ENCODE data around the gene SCD5.

GRCh38 chr4:82680834-82681233 is 117.8 kb downstream of the SCD5 start:
- TF ChIP-seq, protein P1, sequence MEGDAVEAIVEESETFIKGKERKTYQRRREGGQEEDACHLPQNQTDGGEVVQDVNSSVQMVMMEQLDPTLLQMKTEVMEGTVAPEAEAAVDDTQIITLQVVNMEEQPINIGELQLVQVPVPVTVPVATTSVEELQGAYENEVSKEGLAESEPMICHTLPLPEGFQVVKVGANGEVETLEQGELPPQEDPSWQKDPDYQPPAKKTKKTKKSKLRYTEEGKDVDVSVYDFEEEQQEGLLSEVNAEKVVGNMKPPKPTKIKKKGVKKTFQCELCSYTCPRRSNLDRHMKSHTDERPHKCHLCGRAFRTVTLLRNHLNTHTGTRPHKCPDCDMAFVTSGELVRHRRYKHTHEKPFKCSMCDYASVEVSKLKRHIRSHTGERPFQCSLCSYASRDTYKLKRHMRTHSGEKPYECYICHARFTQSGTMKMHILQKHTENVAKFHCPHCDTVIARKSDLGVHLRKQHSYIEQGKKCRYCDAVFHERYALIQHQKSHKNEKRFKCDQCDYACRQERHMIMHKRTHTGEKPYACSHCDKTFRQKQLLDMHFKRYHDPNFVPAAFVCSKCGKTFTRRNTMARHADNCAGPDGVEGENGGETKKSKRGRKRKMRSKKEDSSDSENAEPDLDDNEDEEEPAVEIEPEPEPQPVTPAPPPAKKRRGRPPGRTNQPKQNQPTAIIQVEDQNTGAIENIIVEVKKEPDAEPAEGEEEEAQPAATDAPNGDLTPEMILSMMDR (IDR thresholded peaks at IDR 0.05), result no peak
- TF ChIP-seq EP300 (IDR thresholded peaks at IDR 0.05) (no peak), POLR2A (IDR thresholded peaks at IDR 0.05; ENCODE audit: low read depth) (no peak)

Measured in esophagus muscularis mucosa (tissue), 4 donors.